ENCODE results near the gene FASLG.
"Not testable (repeated sequence)": the region's sequence is repeated elsewhere in the genome, so short reads cannot be mapped to it uniquely, and the experiment has no call there.

Gene FASLG, protein sequence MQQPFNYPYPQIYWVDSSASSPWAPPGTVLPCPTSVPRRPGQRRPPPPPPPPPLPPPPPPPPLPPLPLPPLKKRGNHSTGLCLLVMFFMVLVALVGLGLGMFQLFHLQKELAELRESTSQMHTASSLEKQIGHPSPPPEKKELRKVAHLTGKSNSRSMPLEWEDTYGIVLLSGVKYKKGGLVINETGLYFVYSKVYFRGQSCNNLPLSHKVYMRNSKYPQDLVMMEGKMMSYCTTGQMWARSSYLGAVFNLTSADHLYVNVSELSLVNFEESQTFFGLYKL

DNA sequence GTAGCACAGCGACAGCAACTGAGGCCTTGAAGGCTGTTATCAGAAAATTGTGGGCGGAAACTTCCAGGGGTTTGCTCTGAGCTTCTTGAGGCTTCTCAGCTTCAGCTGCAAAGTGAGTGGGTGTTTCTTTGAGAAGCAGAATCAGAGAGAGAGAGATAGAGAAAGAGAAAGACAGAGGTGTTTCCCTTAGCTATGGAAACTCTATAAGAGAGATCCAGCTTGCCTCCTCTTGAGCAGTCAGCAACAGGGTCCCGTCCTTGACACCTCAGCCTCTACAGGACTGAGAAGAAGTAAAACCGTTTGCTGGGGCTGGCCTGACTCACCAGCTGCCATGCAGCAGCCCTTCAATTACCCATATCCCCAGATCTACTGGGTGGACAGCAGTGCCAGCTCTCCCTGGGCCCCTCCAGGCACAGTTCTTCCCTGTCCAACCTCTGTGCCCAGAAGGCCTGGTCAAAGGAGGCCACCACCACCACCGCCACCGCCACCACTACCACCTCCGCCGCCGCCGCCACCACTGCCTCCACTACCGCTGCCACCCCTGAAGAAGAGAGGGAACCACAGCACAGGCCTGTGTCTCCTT is at the start of gene FASLG:
Gene FASLG, plus strand, starts transcription at position 233 of the 583 bp plus-strand sequence. Its CDS starts 99 bp downstream, at position 332.
- no peak within 1 kb of the TSS for H3K9ac ChIP-seq (ENCODE audit: insufficient read length, low read depth)

DNA sequence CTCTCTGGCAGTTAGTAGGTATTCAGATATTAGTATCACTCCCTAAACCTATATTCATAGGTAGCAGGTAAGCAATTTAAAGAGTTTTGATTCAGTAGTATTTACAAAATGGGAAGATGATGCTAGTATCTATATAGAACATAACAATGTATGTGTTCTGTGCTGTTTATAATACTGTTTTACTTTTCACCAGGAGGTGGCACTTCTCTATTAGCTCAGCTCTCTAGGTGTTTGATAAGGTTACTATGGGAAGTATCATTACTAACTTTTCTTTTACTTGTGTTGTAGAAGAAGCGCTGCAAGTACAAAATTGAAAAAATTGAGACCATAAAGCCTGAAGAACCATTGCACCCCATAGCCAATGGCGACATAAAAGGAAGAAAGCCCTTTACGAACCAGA is 49.4 kb upstream of the FASLG start:
- H3K9ac ChIP-seq (ENCODE audit: insufficient read length, low read depth): no peak overlapping the region
- H3K27me3 ChIP-seq (ENCODE audit: insufficient read depth, insufficient read length): no peaks in the 10 kb centered on the region
- H3K36me3 ChIP-seq (ENCODE audit: insufficient read depth, insufficient read length, low read length): peaks cover 20% of the 10 kb centered on the region
- H3K4me1 ChIP-seq (ENCODE audit: insufficient read depth, insufficient read length): no peaks in the 10 kb centered on the region
- DNase-seq (ENCODE audit: low read depth, low spot score): no peak
- no peak overlapping the region for H3K4me3 ChIP-seq (ENCODE audit: insufficient read length, low read depth)
- H3K9me3 ChIP-seq (ENCODE audit: insufficient read depth, low read length): no peaks in the 10 kb centered on the region
- TF ChIP-seq ZNF274 (IDR thresholded peaks at IDR 0.05; ENCODE audit: low read depth, low read length) (no peak), SUZ12 (IDR thresholded peaks at IDR 0.05; ENCODE audit: extremely low read depth, insufficient read depth, insufficient read length) (no peak), YY1 (IDR thresholded peaks at IDR 0.05; ENCODE audit: insufficient read depth, insufficient read length) (no peak)

More for the DNA sequence above, at the start of gene FASLG:
- Histone ChIP-seq H3K4me1 (ENCODE audit: insufficient read depth, insufficient read length) (no peaks in the 10 kb centered on the region), H3K9me3 (ENCODE audit: insufficient read depth, low read length) (no peaks in the 10 kb centered on the region; the same call in 1 of the 2 replicates), H3K36me3 (ENCODE audit: insufficient read depth, insufficient read length, low read length) (no peaks in the 10 kb centered on the region), H3K27me3 (ENCODE audit: insufficient read depth, insufficient read length) (no peaks in the 10 kb centered on the region), H3K4me3 (ENCODE audit: insufficient read length, low read depth) (no peak within 1 kb of the TSS)
- TF ChIP-seq ZNF274 (IDR thresholded peaks at IDR 0.05; ENCODE audit: low read depth, low read length) (no peak), YY1 (IDR thresholded peaks at IDR 0.05; ENCODE audit: insufficient read depth, insufficient read length) (no peak), SUZ12 (IDR thresholded peaks at IDR 0.05; ENCODE audit: extremely low read depth, insufficient read depth, insufficient read length) (no peak)
- DNase-seq (ENCODE audit: low read depth, low spot score): no peak

DNA sequence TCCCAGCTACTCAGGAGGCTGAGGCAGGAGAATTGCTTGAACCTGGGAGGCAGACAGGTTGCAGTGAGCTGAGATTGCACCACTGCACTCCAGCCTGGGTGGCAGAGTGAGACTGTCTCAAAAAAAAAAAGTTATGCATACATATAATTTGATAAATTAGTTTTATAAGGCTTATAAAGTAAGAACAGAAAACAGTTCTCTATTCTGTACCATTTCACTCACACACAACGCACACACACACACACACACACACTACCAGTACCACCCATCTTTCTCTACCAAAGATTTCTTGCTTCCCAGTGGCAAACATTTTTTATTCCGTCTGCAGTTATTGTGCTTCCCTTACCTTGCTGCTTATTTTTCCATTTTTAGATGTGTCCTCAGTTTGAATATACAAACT is 46.4 kb upstream of the FASLG start:
- peaks cover 20% of the 10 kb centered on the region for H3K36me3 ChIP-seq (ENCODE audit: insufficient read depth, insufficient read length, low read length)
- no peaks in the 10 kb centered on the region for H3K4me1 ChIP-seq (ENCODE audit: insufficient read depth, insufficient read length)
- no peak for TF ChIP-seq SUZ12 (IDR thresholded peaks at IDR 0.05; ENCODE audit: extremely low read depth, insufficient read depth, insufficient read length)
- no peak for TF ChIP-seq YY1 (IDR thresholded peaks at IDR 0.05; ENCODE audit: insufficient read depth, insufficient read length)
- TF ChIP-seq ZNF274 (IDR thresholded peaks at IDR 0.05; ENCODE audit: low read depth, low read length): no peak
- H3K4me3 ChIP-seq (ENCODE audit: insufficient read length, low read depth): no peak overlapping the region
- DNase-seq (ENCODE audit: low read depth, low spot score): no peak
- peaks cover 29% of the 10 kb centered on the region for H3K9me3 ChIP-seq (ENCODE audit: insufficient read depth, low read length)
- H3K27me3 ChIP-seq (ENCODE audit: insufficient read depth, insufficient read length): no peaks in the 10 kb centered on the region
- H3K9ac ChIP-seq (ENCODE audit: insufficient read length, low read depth): no peak overlapping the region

DNA sequence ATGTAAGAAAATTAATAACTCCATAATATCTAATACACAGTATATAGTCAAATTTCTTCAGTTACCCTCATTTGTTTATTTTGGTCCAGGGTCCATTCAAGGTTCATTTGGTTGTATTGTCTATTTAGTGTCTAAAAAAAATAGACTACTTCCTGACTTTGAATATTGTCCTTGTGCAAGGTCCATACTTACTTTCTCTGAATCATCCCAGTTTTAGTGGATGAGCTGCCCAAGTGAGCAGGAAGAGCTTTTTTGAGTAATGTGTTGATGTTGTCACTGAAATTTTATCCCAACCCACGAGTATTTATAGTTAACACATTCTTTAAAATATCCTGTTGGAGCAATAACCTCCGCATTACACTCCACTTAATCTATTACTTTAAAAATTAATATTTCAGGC is 45.6 kb upstream of the FASLG start:
- Histone ChIP-seq H3K9me3 (ENCODE audit: insufficient read depth, low read length) (peaks cover 37% of the 10 kb centered on the region), H3K9ac (ENCODE audit: insufficient read length, low read depth) (no peak overlapping the region), H3K27me3 (ENCODE audit: insufficient read depth, insufficient read length) (no peaks in the 10 kb centered on the region), H3K4me1 (ENCODE audit: insufficient read depth, insufficient read length) (no peaks in the 10 kb centered on the region), H3K36me3 (ENCODE audit: insufficient read depth, insufficient read length, low read length) (peaks cover 20% of the 10 kb centered on the region), H3K4me3 (ENCODE audit: insufficient read length, low read depth) (no peak overlapping the region)
- DNase-seq (ENCODE audit: low read depth, low spot score): no peak
- TF ChIP-seq SUZ12 (IDR thresholded peaks at IDR 0.05; ENCODE audit: extremely low read depth, insufficient read depth, insufficient read length): no peak
- no peak for TF ChIP-seq ZNF274 (IDR thresholded peaks at IDR 0.05; ENCODE audit: low read depth, low read length)
- no peak for TF ChIP-seq YY1 (IDR thresholded peaks at IDR 0.05; ENCODE audit: insufficient read depth, insufficient read length)

DNA sequence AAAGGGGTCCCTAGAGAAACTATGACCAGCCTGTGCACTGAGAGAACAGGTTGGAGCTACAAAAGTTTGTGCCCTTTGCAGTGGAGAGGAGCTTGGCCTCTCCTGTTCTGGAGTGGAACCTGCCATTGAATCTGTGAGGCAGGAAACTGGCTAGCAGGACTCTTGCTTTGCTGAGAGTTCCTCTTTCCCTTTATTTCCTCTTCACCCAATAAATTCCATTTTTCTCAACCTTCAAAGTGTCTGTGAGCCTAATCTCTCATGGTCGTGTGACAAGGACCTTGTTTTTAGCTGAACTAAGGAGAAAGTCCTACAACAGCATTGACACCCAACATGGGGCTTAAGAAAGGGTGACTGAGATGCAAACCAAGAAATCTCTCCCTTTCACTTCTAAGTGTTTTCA is 42.7 kb upstream of the FASLG start:
- no peaks in the 10 kb centered on the region for H3K4me1 ChIP-seq (ENCODE audit: insufficient read depth, insufficient read length)
- H3K27me3 ChIP-seq (ENCODE audit: insufficient read depth, insufficient read length): no peaks in the 10 kb centered on the region
- H3K4me3 ChIP-seq (ENCODE audit: insufficient read length, low read depth): no peak overlapping the region
- no peaks in the 10 kb centered on the region for H3K36me3 ChIP-seq (ENCODE audit: insufficient read depth, insufficient read length, low read length)
- no peak for TF ChIP-seq ZNF274 (IDR thresholded peaks at IDR 0.05; ENCODE audit: low read depth, low read length)
- TF ChIP-seq YY1 (IDR thresholded peaks at IDR 0.05; ENCODE audit: insufficient read depth, insufficient read length): no peak
- no peak for DNase-seq (ENCODE audit: low read depth, low spot score)
- H3K9ac ChIP-seq (ENCODE audit: insufficient read length, low read depth): no peak overlapping the region
- peaks cover 66% of the 10 kb centered on the region for H3K9me3 ChIP-seq (ENCODE audit: insufficient read depth, low read length)

DNA sequence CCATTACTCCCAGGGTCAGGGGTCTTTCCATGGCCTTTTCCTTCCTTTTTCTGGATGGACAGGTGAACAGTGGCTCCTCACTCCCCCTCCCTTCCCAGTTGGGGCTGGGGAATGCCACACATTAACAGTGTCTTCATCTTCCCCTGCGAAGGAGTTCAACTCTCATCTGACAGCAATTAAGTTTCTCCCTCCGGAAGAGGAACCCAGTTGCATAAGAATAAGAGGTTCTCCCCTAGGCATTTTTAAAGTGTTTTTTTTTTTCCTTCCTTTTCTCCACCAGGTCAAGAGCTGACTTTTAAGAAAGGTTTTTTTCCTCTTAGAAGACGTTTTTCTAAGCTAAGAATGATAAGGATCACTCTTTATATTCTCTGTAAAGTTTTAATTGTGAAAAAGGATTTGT is 42.3 kb upstream of the FASLG start:
- DNase-seq (ENCODE audit: low read depth, low spot score): no peak
- peaks cover 71% of the 10 kb centered on the region for H3K9me3 ChIP-seq (ENCODE audit: insufficient read depth, low read length)
- H3K4me3 ChIP-seq (ENCODE audit: insufficient read length, low read depth): no peak overlapping the region
- TF ChIP-seq SUZ12 (IDR thresholded peaks at IDR 0.05; ENCODE audit: extremely low read depth, insufficient read depth, insufficient read length) (no peak), ZNF274 (IDR thresholded peaks at IDR 0.05; ENCODE audit: low read depth, low read length) (no peak), YY1 (IDR thresholded peaks at IDR 0.05; ENCODE audit: insufficient read depth, insufficient read length) (no peak)
- no peaks in the 10 kb centered on the region for H3K36me3 ChIP-seq (ENCODE audit: insufficient read depth, insufficient read length, low read length)
- no peaks in the 10 kb centered on the region for H3K4me1 ChIP-seq (ENCODE audit: insufficient read depth, insufficient read length)
- no peaks in the 10 kb centered on the region for H3K27me3 ChIP-seq (ENCODE audit: insufficient read depth, insufficient read length)
- no peak overlapping the region for H3K9ac ChIP-seq (ENCODE audit: insufficient read length, low read depth)

DNA sequence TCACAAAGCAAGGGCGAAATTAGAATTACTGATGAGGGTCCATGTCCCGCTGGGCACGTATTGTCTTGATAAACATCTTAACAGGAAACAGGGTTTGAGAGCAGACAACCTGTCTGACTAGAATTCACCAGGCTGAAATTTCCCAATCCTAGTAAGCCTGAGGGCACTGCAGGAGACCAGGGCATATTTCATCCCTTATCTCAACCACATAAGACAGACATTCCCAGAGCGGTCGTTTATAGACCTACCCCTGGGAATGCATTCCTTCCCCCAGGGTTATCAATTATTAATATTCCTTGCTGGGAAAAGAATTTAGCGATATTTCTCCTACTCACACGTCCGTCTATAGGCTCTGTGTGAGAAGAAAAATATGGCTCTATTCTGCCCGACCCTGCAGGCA is 38.3 kb upstream of the FASLG start:
- not testable (repeated sequence) for DNase-seq (ENCODE audit: low read depth, low spot score); H3K4me1 ChIP-seq (ENCODE audit: insufficient read depth, insufficient read length); H3K36me3 ChIP-seq (ENCODE audit: insufficient read depth, insufficient read length, low read length); H3K27me3 ChIP-seq (ENCODE audit: insufficient read depth, insufficient read length); H3K9ac ChIP-seq (ENCODE audit: insufficient read length, low read depth); H3K4me3 ChIP-seq (ENCODE audit: insufficient read length, low read depth)
- peaks cover 68% of the 10 kb centered on the region for H3K9me3 ChIP-seq (ENCODE audit: insufficient read depth, low read length)

Measured in NT2/D1 (cell line).